Body of pancreas (tissue), 4 donors: ENCODE results near the gene IP6K2.

Experiments
- CTCF ChIP-seq, 7 experiments: fragments of 450-650 bp in 4 of 7; fragments of 200-600 bp in 3 of 7; sonication (generic) in 3 of 7; IDR thresholded peaks; one replicate each; pipeline ENCODE4 v1.5.1; 2016 to 2019; ENCODE audit warnings: antibody characterized with exemption in 7 of 7
- POLR2A ChIP-seq, 3 donors: fragments of 450-650 bp; IDR thresholded peaks; one replicate each; pipeline ENCODE4 v1.6.1; 2016; ENCODE audit warnings: antibody characterized with exemption in 3 of 3, mild to moderate bottlenecking in 2 of 3

GRCh38 chr3:48750856-48751255 lies 33.8 kb upstream of the IP6K2 start:
- no peak for TF ChIP-seq CTCF (IDR thresholded peaks at IDR 0.05)
- TF ChIP-seq POLR2A (IDR thresholded peaks at IDR 0.05), result no peak
